Esophagus squamous epithelium (tissue), 4 donors: ENCODE results near the gene RIMBP2.

Experiments
- POLR2A ChIP-seq, 4 donors: fragments of 450-650 bp; IDR thresholded peaks; one replicate each; pipeline ENCODE4 v1.6.1; 2017; ENCODE audit warnings: antibody characterized with exemption in 4 of 4, mild to moderate bottlenecking in 4 of 4, moderate library complexity in 3 of 4
- TF ChIP-seq, protein P1 (sequence below), 6 experiments: fragments of 450-650 bp in 4 of 6; fragments of 200-600 bp in 2 of 6; sonication (generic) in 2 of 6; IDR thresholded peaks; one replicate each; pipeline ENCODE4 v1.5.1; 2016 to 2019; ENCODE audit warnings: antibody characterized with exemption in 6 of 6, mild to moderate bottlenecking in 4 of 6, moderate library complexity in 4 of 6

DNA sequence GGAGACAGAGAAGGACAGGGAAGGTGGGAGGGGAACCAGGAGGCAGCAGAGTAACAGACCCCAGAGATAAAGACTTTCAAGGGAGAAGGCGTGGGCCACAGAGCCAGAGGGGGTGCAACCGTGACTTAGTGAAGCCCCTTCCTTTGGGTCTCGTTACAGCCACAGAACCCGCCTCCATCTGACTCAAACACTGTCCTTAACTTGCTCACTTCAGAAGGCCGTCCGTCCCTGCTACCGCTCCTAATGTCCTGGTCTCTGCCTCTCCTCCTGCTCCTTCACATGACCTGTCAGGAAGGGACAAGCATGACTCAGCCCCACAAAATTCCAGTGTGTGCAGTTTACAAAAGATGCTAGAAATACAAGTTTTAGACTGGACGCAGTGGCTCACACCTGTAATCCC lies 18.0 kb downstream of the RIMBP2 start:
- TF ChIP-seq, protein P1, sequence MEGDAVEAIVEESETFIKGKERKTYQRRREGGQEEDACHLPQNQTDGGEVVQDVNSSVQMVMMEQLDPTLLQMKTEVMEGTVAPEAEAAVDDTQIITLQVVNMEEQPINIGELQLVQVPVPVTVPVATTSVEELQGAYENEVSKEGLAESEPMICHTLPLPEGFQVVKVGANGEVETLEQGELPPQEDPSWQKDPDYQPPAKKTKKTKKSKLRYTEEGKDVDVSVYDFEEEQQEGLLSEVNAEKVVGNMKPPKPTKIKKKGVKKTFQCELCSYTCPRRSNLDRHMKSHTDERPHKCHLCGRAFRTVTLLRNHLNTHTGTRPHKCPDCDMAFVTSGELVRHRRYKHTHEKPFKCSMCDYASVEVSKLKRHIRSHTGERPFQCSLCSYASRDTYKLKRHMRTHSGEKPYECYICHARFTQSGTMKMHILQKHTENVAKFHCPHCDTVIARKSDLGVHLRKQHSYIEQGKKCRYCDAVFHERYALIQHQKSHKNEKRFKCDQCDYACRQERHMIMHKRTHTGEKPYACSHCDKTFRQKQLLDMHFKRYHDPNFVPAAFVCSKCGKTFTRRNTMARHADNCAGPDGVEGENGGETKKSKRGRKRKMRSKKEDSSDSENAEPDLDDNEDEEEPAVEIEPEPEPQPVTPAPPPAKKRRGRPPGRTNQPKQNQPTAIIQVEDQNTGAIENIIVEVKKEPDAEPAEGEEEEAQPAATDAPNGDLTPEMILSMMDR (IDR thresholded peaks at IDR 0.05): no peak
- TF ChIP-seq POLR2A (IDR thresholded peaks at IDR 0.05): no peak
